Stomach (tissue), 9 donors: ENCODE results near the gene PCSK9. TPM values are rescaled to one million over a fixed set of nuclear protein-coding genes. Genes with fewer than 3 reads are reported as not detected.

Experiments
- DNase-seq, 2 donors: peaks; one replicate each; pipeline versions ENCODE4 v3.0.0 to v3.0.0-alpha.2; 2013 to 2019
- H3K27ac ChIP-seq, 5 donors: fragments of 200-600 bp in 4 of 5; sonication (generic) in 4 of 5; one replicate each; pipeline ENCODE4 v1.5.1; 2013 to 2019; ENCODE audit warnings: mild to moderate bottlenecking in 1 of 5, moderate library complexity in 1 of 5
- H3K27me3 ChIP-seq, 3 donors: fragments of 200-600 bp; sonication (generic); one replicate each; pipeline ENCODE4 v1.5.1; 2017 to 2019; ENCODE audit warnings: mixed run types in 1 of 3
- H3K36me3 ChIP-seq, 4 donors: fragments of 200-600 bp; sonication (generic); 1 replicate in 3 of 4; 2 replicates in 1 of 4; pipeline ENCODE4 v1.5.1; 2016 to 2019
- H3K4me1 ChIP-seq, 4 donors: fragments of 200-600 bp; sonication (generic); one replicate each; pipeline ENCODE4 v1.5.1; 2016 to 2019
- H3K4me3 ChIP-seq, 4 donors: fragments of 200-600 bp; sonication (generic) in 3 of 4; one replicate each; pipeline ENCODE4 v1.5.1; 2016 to 2019; ENCODE audit warnings: mild to moderate bottlenecking in 1 of 4
- H3K9me3 ChIP-seq, 4 donors: fragments of 200-600 bp; sonication (generic); one replicate each; pipeline ENCODE4 v1.5.1; 2016 to 2019
- CTCF ChIP-seq, 7 experiments: fragments of 450-650 bp in 4 of 7; fragments of 200-600 bp in 3 of 7; sonication (generic) in 3 of 7; IDR thresholded peaks; one replicate each; pipeline ENCODE4 v1.5.1; 2016 to 2019; ENCODE audit warnings: antibody characterized with exemption in 7 of 7, control low read depth in 2 of 7, mild to moderate bottlenecking in 1 of 7
- EP300 ChIP-seq: sonication (generic); formaldehyde crosslinking; IDR thresholded peaks from one replicate; pipeline ENCODE4 v1.6.1; 2017; ENCODE audit warnings: antibody characterized with exemption
- POLR2A ChIP-seq, 4 donors: fragments of 450-650 bp; IDR thresholded peaks; one replicate each; pipeline ENCODE4 v1.6.1; 2016; ENCODE audit warnings: antibody characterized with exemption in 4 of 4, control low read depth in 2 of 4, mild to moderate bottlenecking in 1 of 4, moderate library complexity in 1 of 4
- POLR2AphosphoS5 ChIP-seq, 3 donors: sonication (generic); formaldehyde crosslinking; IDR thresholded peaks; one replicate each; pipeline ENCODE4 v1.6.1; 2016; ENCODE audit warnings: antibody characterized with exemption in 3 of 3
- WGBS, 5 donors: extraction: QIAGEN DNeasy Blood & Tissue Kit in 3 of 5; methylation state at CpG; one replicate each; pipeline versions ENCODE4 v1.1.5 to v1.1.7; 2013 to 2018; 5-methylcytosine and 5-hydroxymethylcytosine counted together
- intact Hi-C: fragments of 100-400 bp; cut with DNase I; formaldehyde crosslinking; loops from one replicate; pipeline ENCODE4 v1.15.1; 2023; ENCODE audit warnings: low total_unique reads
- polyA plus RNA-seq, 3 donors: library from polyadenylated mRNA; stranded (reverse); fragments of 200-250 nt; gene quantifications; one replicate each; pipeline ENCODE4 v1.2.3, GENCODE V29; 2013
- total RNA-seq, 5 donors: library from RNA; depleted of rRNA; stranded (reverse); fragments of >200 nt; gene quantifications; one replicate each; pipeline versions ENCODE4 v1.1.0 to v1.2.3, GENCODE V29; 2014 to 2016
- donor health status: healthy with polysubstance abuse.
- donor health status: Bipolar disorder and iron deficiency.
- donor health status: healthy.

The PCSK9 gene
- total and polyA plus RNA-seq, 8 donors: 1.1 to 26.1 (median 2.6) TPM; not detected in 2

GRCh38 chr1:55051169-55051568 lies 11.8 kb downstream of the PCSK9 start:
- no peaks in the 10 kb centered on the region for H3K27me3 ChIP-seq
- peaks cover 0 to 6% (median 0%) of the 10 kb centered on the region in 4 donors for H3K4me1 ChIP-seq
- intact Hi-C loops: no loop called here
- H3K4me3 ChIP-seq: no peak overlapping the region
- no peak for DNase-seq
- no peak for TF ChIP-seq POLR2AphosphoS5 (IDR thresholded peaks at IDR 0.05)
- TF ChIP-seq EP300: no peak
- no peak for TF ChIP-seq CTCF (IDR thresholded peaks at IDR 0.05)
- no peak for TF ChIP-seq POLR2A (IDR thresholded peaks at IDR 0.05)
- WGBS, 5 donors: 88 to 97% (median 93%) methylated on average over 5 of the region's 5 CpGs
- no peak overlapping the region for H3K27ac ChIP-seq
- no peaks in the 10 kb centered on the region for H3K9me3 ChIP-seq
- no peaks in the 10 kb centered on the region for H3K36me3 ChIP-seq

GRCh38 chr1:55051621-55052020 lies 12.3 kb downstream of the PCSK9 start:
- Histone ChIP-seq H3K4me1 (peaks cover 0 to 6% (median 0%) of the 10 kb centered on the region in 4 donors), H3K27ac (no peak overlapping the region), H3K27me3 (no peaks in the 10 kb centered on the region), H3K4me3 (no peak overlapping the region), H3K36me3 (no peaks in the 10 kb centered on the region), H3K9me3 (no peaks in the 10 kb centered on the region)
- WGBS, 5 donors: 74 to 78% (median 76%) methylated on average over 9 of the region's 9 CpGs
- DNase-seq: no peak
- no peak for TF ChIP-seq EP300
- TF ChIP-seq POLR2AphosphoS5 (IDR thresholded peaks at IDR 0.05): no peak
- TF ChIP-seq CTCF (IDR thresholded peaks at IDR 0.05): no peak
- TF ChIP-seq POLR2A (IDR thresholded peaks at IDR 0.05): no peak
- intact Hi-C loops: no loop called here

GRCh38 chr1:55052221-55053142 lies 13.1 kb downstream of the PCSK9 start:
- intact Hi-C loops: no loop called here
- no peak for TF ChIP-seq EP300
- no peak overlapping the region for H3K27ac ChIP-seq
- H3K9me3 ChIP-seq: no peaks in the 10 kb centered on the region
- H3K27me3 ChIP-seq: no peaks in the 10 kb centered on the region
- H3K36me3 ChIP-seq: no peaks in the 10 kb centered on the region
- 86 to 90% (median 88%) methylated on average over 25 to 29 of the region's 29 CpGs for WGBS, 5 donors
- peaks cover 0 to 6% (median 0%) of the 10 kb centered on the region in 4 donors for H3K4me1 ChIP-seq
- no peak for DNase-seq
- H3K4me3 ChIP-seq: no peak overlapping the region

- no peak overlapping the region for H3K27ac ChIP-seq
- no peak for TF ChIP-seq EP300
- no peak for TF ChIP-seq CTCF (IDR thresholded peaks at IDR 0.05)
- no peak for TF ChIP-seq POLR2AphosphoS5 (IDR thresholded peaks at IDR 0.05)
- no peak for TF ChIP-seq POLR2A (IDR thresholded peaks at IDR 0.05)
- intact Hi-C loops: no loop called here
- H3K9me3 ChIP-seq: no peaks in the 10 kb centered on the region
- H3K4me3 ChIP-seq: no peak overlapping the region
- H3K27me3 ChIP-seq: no peaks in the 10 kb centered on the region
- peaks cover 0 to 6% (median 0%) of the 10 kb centered on the region in 4 donors for H3K4me1 ChIP-seq
- no peak for DNase-seq
- H3K36me3 ChIP-seq: no peaks in the 10 kb centered on the region
- WGBS, 5 donors: 54 to 69% (median 58%) methylated on average over 4 to 7 of the region's 7 CpGs
Observed at GRCh38 chr1:55053265-55053954, 14.1 kb downstream of the PCSK9 start.
